Cardiac muscle cell (in vitro differentiated cells and primary cell): ENCODE measurements around the gene UROS. TPM values are rescaled to one million over a fixed set of nuclear protein-coding genes. Genes with fewer than 3 reads are reported as not detected.

Experiments
- DNase-seq, 2 donors: peaks; one replicate each; pipeline versions ENCODE4 v3.0.0 to v3.0.0-alpha.2; 2010 to 2017; ENCODE audit warnings: low read depth in 1 of 2, low spot score in 1 of 2
- H3K27ac ChIP-seq: fragments of 200-600 bp; sonication (generic); 2 replicates; pipeline ENCODE4 v1.5.1; 2016
- H3K27me3 ChIP-seq: fragments of 200-600 bp; sonication (generic); 2 replicates; pipeline ENCODE4 v1.6.0; 2016; ENCODE audit warnings: control low read depth
- H3K36me3 ChIP-seq: fragments of 200-600 bp; sonication (generic); 2 replicates; pipeline ENCODE4 v1.5.1; 2016; ENCODE audit warnings: control low read depth
- H3K4me1 ChIP-seq: fragments of 200-600 bp; sonication (generic); 2 replicates; pipeline ENCODE4 v1.8.1; 2017; ENCODE audit warnings: low read depth, mild to moderate bottlenecking, mixed run types
- H3K4me3 ChIP-seq: fragments of 200-600 bp; sonication (generic); 2 replicates; pipeline ENCODE4 v1.5.1; 2016; ENCODE audit warnings: mild to moderate bottlenecking
- H3K9me3 ChIP-seq: fragments of 200-600 bp; sonication (generic); 2 replicates; pipeline ENCODE4 v1.5.1; 2017; ENCODE audit warnings: low read depth, mild to moderate bottlenecking, control low read depth
- polyA plus RNA-seq: library from polyadenylated mRNA; unstranded; fragments of >200 nt; fragmentation: Nextera tagmentation; extraction: Ambion mirVana; gene quantifications from 2 replicates; pipeline ENCODE4 v1.2.1, GENCODE V29; 2016
- total RNA-seq: library from RNA; depleted of rRNA; stranded (reverse); fragments of >200 nt; gene quantifications from 2 replicates; pipeline ENCODE4 v1.2.3, GENCODE V29; 2016
- TF ChIP-seq, protein P1 (sequence below): IDR thresholded peaks from 2 replicates; pipeline ENCODE4 v1.5.1; 2012; ENCODE audit warnings: low read depth, mild to moderate bottlenecking, low read length

The UROS gene
- total and polyA plus RNA-seq, 2 experiments from 2014 or later: 88.4 to 211 TPM

DNA sequence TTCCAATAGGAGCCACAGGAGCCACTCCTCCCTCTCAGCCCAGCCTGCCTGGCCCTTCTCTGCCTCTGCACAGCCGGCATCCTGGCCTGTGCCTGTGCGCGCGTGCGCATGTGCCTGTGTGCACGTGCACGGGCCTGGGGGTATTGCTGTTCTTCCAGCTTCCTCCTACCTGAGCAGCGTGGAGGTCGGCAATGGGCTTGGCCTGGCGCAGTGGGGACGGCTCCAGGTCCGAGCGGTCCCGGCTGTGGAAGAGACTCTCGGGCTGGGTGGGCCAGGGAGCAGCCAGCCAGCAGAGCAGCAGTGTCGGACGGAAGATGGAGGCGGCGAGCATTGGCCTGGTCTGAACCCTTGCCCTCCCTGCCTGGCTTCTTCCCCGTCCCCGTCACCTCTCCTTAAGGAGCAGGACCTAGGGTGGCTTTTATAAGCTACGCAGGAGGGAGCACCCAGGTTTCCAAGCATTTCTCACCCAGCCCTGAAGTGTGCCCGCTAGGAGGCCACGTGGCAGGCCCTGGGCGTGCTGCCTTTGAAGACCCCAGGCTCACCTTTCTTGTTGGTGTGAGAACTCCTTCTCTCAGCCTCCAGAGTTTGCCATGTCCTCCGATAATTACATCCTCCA is 47.5 kb downstream of the UROS start, which contains the start of gene MMP21:
MMP21 (minus strand) TSS at position 331 of the 616 bp plus-strand sequence; CDS start at position 331, 0 bp downstream.
- no peaks in the 10 kb centered on the region for H3K27me3 ChIP-seq
- H3K4me1 ChIP-seq: no peaks in the 10 kb centered on the region
- no peaks in the 10 kb centered on the region for H3K36me3 ChIP-seq
- H3K9me3 ChIP-seq: no peaks in the 10 kb centered on the region
- no peak within 1 kb of the TSS for H3K27ac ChIP-seq
- no peak for DNase-seq
- TF ChIP-seq, protein P1, sequence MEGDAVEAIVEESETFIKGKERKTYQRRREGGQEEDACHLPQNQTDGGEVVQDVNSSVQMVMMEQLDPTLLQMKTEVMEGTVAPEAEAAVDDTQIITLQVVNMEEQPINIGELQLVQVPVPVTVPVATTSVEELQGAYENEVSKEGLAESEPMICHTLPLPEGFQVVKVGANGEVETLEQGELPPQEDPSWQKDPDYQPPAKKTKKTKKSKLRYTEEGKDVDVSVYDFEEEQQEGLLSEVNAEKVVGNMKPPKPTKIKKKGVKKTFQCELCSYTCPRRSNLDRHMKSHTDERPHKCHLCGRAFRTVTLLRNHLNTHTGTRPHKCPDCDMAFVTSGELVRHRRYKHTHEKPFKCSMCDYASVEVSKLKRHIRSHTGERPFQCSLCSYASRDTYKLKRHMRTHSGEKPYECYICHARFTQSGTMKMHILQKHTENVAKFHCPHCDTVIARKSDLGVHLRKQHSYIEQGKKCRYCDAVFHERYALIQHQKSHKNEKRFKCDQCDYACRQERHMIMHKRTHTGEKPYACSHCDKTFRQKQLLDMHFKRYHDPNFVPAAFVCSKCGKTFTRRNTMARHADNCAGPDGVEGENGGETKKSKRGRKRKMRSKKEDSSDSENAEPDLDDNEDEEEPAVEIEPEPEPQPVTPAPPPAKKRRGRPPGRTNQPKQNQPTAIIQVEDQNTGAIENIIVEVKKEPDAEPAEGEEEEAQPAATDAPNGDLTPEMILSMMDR: no peak
- H3K4me3 ChIP-seq: no peak within 1 kb of the TSS

DNA sequence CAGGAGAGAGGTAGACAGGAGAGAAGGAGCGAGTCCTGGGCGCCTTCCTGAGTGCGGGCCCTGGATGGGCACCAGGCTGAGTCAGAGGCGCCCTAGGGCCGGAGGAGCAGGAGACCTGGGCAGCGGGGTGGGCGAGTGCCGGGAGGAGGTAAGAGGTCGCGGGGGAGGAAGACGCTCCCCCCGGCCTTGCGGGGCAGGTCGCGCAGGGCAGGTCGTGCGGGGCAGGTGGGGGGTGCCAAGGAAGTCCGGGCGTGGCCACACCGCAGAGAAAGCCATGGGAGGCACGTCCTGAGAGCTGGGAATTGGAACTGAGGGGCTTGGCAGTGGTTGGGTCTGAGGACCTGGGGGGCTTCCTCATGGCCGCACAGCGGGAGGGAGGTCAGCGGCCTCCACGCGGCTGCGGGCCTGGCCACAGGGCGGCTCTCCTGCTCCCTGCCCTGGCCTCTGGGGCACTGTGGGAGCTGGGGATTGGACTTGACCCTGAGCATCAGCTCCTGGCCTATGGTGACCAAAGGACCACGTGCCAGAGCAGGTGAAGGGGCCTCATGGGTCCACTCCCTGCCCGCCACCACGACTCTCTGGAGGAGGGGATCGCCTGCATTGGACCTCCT is 48.4 kb downstream of the UROS start:
- Histone ChIP-seq H3K4me1 (no peaks in the 10 kb centered on the region), H3K36me3 (no peaks in the 10 kb centered on the region), H3K27me3 (no peaks in the 10 kb centered on the region), H3K27ac (no peak overlapping the region), H3K9me3 (no peaks in the 10 kb centered on the region), H3K4me3 (no peak overlapping the region)
- DNase-seq: no peak
- TF ChIP-seq, protein P1: no peak

DNA sequence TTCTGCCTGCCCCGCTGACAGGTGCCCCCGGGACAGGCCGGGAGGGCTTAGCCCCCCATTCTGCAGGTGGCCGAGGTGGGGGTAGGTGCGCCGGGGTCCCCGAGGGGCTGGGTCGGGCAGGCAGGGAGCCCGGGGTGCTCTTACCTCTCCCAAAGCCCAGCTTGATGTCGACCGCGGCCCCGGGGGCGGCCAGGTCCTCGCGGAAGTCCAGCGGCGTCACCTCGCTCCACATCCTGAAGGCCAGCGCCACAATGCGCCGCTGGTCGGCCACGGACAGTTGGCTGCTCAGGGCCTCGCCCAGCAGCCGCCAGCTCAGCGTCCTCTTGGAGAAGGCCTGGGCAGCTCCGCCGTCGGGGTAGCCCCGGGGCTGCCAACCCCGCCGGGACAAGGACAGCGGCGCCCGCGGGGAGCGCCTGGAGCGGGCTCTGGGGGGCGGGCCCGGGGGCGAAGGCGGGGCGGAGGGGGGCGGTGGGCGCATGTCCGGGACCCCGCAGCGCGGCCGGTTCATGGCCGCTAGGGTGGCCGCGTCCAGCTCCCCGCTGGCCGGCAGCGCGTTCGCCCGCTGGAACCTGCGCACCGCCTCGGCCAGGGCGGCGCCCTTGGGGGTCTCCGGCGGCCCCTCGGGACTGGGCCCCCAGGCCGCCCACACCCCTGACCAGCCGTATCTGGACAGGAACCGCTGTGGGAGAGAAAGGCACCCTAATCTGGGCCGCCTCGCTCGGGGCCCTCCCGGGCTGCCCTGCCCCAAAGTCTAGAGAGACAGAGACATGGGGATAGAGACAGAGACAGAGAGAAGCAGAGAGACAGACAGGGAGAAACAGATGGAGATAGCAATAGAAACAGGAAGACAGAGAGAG is 49.1 kb downstream of the UROS start:
- Histone ChIP-seq H3K4me1 (no peaks in the 10 kb centered on the region), H3K4me3 (no peak overlapping the region), H3K27me3 (no peaks in the 10 kb centered on the region), H3K27ac (no peak overlapping the region), H3K9me3 (no peaks in the 10 kb centered on the region), H3K36me3 (no peaks in the 10 kb centered on the region)
- DNase-seq: peak in 1 of 2 donors; percentile 6
- TF ChIP-seq, protein P1: no peak

DNA sequence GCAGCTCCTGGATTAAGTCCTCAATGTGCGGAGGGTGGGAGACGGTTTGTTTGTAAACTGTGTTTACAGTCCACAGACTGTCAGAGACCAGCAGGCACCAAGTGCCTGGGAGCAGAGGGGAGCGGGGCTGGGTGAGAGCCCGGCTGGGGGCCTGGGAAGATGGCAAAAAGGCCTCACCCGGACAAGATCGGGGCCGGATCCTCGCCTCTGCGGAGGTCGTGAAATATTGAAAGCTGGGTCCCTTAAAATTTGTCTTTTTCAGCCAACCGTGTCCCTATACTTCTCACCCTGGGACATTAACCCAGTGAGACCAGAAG is 50.2 kb downstream of the UROS start:
- DNase-seq: no peak
- H3K9me3 ChIP-seq: no peaks in the 10 kb centered on the region
- TF ChIP-seq, protein P1: no peak
- H3K4me1 ChIP-seq: no peaks in the 10 kb centered on the region
- no peaks in the 10 kb centered on the region for H3K36me3 ChIP-seq
- no peaks in the 10 kb centered on the region for H3K27me3 ChIP-seq
- no peak overlapping the region for H3K4me3 ChIP-seq
- H3K27ac ChIP-seq: no peak overlapping the region

DNA sequence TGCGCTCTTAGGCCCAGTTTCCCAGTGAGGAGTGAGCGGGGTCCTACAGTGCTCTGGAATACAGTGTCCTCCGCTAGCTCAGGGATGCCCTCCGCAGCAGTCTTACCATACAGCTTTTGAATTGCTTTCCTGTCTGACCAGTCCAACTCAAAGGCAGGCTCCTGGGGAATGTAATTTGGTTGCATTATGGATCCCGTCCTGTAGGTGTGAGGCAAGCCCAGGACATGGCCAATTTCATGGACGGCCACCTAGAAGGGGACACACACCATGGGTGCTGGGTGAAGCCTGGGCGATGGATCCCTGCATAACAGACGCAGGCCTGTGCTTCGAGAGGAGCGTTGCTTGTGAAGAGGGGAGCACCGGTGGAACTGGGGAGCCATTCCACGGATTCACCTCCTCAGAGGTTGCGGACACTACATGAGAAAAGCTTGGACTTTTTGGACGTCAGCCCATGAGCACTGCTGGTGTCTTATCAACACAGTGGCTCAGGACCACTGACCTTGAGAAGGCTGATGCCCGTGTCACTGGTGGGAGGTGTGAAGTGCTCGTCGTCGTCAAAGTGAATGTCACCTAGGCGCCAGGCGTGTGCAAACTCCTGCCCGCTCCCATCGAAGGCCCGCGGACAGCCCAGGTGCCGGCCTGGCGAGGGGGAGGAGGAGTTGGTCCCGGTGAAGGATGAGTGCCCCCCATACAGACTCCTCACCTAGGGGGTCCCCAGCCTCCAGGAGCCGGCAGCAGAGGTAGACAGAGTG is 50.8 kb downstream of the UROS start:
- H3K36me3 ChIP-seq: no peaks in the 10 kb centered on the region
- no peak for DNase-seq

More for the DNA sequence above, 50.8 kb downstream of the UROS start:
- Histone ChIP-seq H3K4me3 (no peak overlapping the region), H3K9me3 (no peaks in the 10 kb centered on the region), H3K27me3 (no peaks in the 10 kb centered on the region), H3K4me1 (no peaks in the 10 kb centered on the region), H3K27ac (no peak overlapping the region)
- TF ChIP-seq, protein P1: no peak
